DND-41 (cell line): ENCODE results near the gene RNASET2.

ENCODE experiments used
- ATAC-seq: fragments of 200-7000 bp; cut with Tn5 transposase; 3 replicates; pipeline ENCODE4 v1.9.1; 2021; ENCODE audit warnings: low read depth; ENCODE audit not compliant: insufficient read depth
- DNase-seq: peaks from one replicate; pipeline ENCODE4 v3.0.0-alpha.2; 2020
- H2AFZ ChIP-seq: 2 replicates; pipeline ENCODE4 v1.6.0; 2012; ENCODE audit warnings: low read depth, low read length
- H3K27ac ChIP-seq: 2 replicates; pipeline ENCODE4 v1.5.1; 2012; ENCODE audit warnings: low read length, inconsistent platforms
- H3K27me3 ChIP-seq: fragments of 200-600 bp; sonication (generic); 2 replicates; pipeline ENCODE4 v1.6.0; 2012; ENCODE audit warnings: low read length, mild to moderate bottlenecking, inconsistent platforms; ENCODE audit not compliant: insufficient read depth, poor library complexity
- H3K36me3 ChIP-seq: 2 replicates; pipeline ENCODE4 v1.5.1; 2012; ENCODE audit warnings: low read length, inconsistent platforms; ENCODE audit not compliant: insufficient read depth
- H3K4me1 ChIP-seq: 2 replicates; pipeline ENCODE4 v1.5.1; 2012; ENCODE audit warnings: mild to moderate bottlenecking, low read length; ENCODE audit not compliant: insufficient read depth
- H3K4me2 ChIP-seq: 2 replicates; pipeline ENCODE4 v1.6.0; 2012; ENCODE audit warnings: mild to moderate bottlenecking, moderate library complexity, low read length, inconsistent platforms; ENCODE audit not compliant: insufficient read depth
- H3K4me3 ChIP-seq, 2 experiments: fragments of 200-600 bp in 1 of 2; shearing (Covaris generic) in 1 of 2; 2 replicates each; pipeline ENCODE4 v1.5.1; 2012 to 2016; ENCODE audit warnings: inconsistent platforms in 2 of 2, low read length in 2 of 2, mild to moderate bottlenecking in 2 of 2, low read depth in 1 of 2, moderate library complexity in 1 of 2
- H3K79me2 ChIP-seq: 2 replicates; pipeline ENCODE4 v1.6.0; 2012; ENCODE audit warnings: low read length, inconsistent platforms; ENCODE audit not compliant: insufficient read depth
- H3K9ac ChIP-seq: 2 replicates; pipeline ENCODE4 v1.6.0; 2012; ENCODE audit warnings: low read depth, mild to moderate bottlenecking, inconsistent platforms, low read length, moderate library complexity
- H3K9me3 ChIP-seq: 2 replicates; pipeline ENCODE4 v1.5.1; 2012; ENCODE audit warnings: low read length, moderate library complexity, mild to moderate bottlenecking, inconsistent platforms; ENCODE audit not compliant: insufficient read depth, severe bottlenecking
- H4K20me1 ChIP-seq: 2 replicates; pipeline ENCODE4 v1.6.0; 2012; ENCODE audit warnings: low read length; ENCODE audit not compliant: insufficient read depth
- EZH2 ChIP-seq: IDR thresholded peaks from 3 replicates; pipeline ENCODE4 v1.6.1; 2012; ENCODE audit warnings: borderline replicate concordance, low read depth, mild to moderate bottlenecking, moderate library complexity, low read length, inconsistent platforms; ENCODE audit not compliant: severe bottlenecking
- TF ChIP-seq, protein P1 (sequence below): IDR thresholded peaks from 2 replicates; pipeline ENCODE4 v1.5.1; 2012; ENCODE audit warnings: borderline replicate concordance, low read length, moderate library complexity, mild to moderate bottlenecking; ENCODE audit not compliant: poor library complexity, severe bottlenecking; ENCODE audit errors: extremely low read depth

RNASET2 gene

DNA sequence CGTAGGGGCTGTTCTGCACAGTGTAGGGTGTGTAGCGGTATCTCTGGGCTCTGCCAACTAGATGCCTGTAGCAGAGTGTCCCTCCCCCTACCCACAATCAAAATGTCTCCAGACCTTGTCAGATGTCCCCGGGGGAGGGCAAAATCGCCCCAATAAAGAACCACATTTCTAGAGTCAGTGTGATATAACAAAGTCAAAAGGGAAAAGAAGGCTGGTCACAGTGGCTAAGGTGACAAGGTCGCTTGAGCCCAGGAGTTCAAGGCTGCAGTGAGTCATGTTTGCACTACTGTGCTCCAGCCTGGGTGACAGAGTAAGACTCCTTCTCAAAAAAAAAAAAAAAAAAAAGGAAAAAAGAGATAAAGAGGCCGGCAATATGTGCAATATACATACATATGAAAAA lies 31.1 kb upstream of the RNASET2 start:
- H3K79me2 ChIP-seq, result peaks cover 86% of the 10 kb centered on the region
- no peak overlapping the region for H2AFZ ChIP-seq
- H3K9ac ChIP-seq, result no peak overlapping the region

DNA sequence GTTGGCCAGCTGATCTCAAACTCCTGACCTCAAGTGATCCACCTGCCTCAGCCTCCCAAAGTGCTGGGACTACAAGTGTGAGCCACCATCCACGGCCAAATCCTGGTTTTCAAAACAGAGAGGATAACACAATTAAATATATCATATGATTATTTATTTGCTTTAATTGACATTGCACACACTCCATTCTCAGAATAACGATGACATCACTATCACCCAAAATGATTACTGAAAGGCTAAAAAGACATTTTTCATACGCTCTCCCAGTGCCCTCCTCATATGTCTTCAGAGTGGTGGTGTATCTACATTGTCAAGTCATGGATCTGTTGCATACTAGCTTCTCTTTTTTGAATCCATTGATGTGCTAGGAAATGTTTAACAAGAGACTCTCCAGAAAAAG lies 24.4 kb upstream of the RNASET2 start:
- no peak for DNase-seq
- no peaks in the 10 kb centered on the region for H3K4me1 ChIP-seq
- H3K79me2 ChIP-seq, result peaks cover 36% of the 10 kb centered on the region
- TF ChIP-seq, protein P1, sequence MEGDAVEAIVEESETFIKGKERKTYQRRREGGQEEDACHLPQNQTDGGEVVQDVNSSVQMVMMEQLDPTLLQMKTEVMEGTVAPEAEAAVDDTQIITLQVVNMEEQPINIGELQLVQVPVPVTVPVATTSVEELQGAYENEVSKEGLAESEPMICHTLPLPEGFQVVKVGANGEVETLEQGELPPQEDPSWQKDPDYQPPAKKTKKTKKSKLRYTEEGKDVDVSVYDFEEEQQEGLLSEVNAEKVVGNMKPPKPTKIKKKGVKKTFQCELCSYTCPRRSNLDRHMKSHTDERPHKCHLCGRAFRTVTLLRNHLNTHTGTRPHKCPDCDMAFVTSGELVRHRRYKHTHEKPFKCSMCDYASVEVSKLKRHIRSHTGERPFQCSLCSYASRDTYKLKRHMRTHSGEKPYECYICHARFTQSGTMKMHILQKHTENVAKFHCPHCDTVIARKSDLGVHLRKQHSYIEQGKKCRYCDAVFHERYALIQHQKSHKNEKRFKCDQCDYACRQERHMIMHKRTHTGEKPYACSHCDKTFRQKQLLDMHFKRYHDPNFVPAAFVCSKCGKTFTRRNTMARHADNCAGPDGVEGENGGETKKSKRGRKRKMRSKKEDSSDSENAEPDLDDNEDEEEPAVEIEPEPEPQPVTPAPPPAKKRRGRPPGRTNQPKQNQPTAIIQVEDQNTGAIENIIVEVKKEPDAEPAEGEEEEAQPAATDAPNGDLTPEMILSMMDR, result no peak
- no peak for TF ChIP-seq EZH2
- no peaks in the 10 kb centered on the region for H3K27me3 ChIP-seq
- no peak overlapping the region for H3K4me3 ChIP-seq
- no peak overlapping the region for H3K9ac ChIP-seq
- H4K20me1 ChIP-seq, result peaks cover 8% of the 10 kb centered on the region; the same call in 1 of the 2 replicates
- no peak overlapping the region; the same call in 1 of the 2 replicates for H3K27ac ChIP-seq
- no peak overlapping the region for H3K4me2 ChIP-seq
- no peak overlapping the region for H2AFZ ChIP-seq
- ATAC-seq, result no peak
- peaks cover 40% of the 10 kb centered on the region for H3K36me3 ChIP-seq
- H3K9me3 ChIP-seq, result no peaks in the 10 kb centered on the region

More for the DNA sequence above, 31.1 kb upstream of the RNASET2 start:
- Histone ChIP-seq H3K4me3 (no peak overlapping the region), H3K27ac (no peak overlapping the region), H3K36me3 (peaks cover 37% of the 10 kb centered on the region), H3K4me1 (no peaks in the 10 kb centered on the region), H3K9me3 (no peaks in the 10 kb centered on the region), H4K20me1 (peaks cover 43% of the 10 kb centered on the region; the same call in 1 of the 2 replicates), H3K4me2 (no peak overlapping the region), H3K27me3 (no peaks in the 10 kb centered on the region)
- TF ChIP-seq, protein P1, result no peak
- no peak for TF ChIP-seq EZH2
- DNase-seq, result no peak
- no peak for ATAC-seq

DNA sequence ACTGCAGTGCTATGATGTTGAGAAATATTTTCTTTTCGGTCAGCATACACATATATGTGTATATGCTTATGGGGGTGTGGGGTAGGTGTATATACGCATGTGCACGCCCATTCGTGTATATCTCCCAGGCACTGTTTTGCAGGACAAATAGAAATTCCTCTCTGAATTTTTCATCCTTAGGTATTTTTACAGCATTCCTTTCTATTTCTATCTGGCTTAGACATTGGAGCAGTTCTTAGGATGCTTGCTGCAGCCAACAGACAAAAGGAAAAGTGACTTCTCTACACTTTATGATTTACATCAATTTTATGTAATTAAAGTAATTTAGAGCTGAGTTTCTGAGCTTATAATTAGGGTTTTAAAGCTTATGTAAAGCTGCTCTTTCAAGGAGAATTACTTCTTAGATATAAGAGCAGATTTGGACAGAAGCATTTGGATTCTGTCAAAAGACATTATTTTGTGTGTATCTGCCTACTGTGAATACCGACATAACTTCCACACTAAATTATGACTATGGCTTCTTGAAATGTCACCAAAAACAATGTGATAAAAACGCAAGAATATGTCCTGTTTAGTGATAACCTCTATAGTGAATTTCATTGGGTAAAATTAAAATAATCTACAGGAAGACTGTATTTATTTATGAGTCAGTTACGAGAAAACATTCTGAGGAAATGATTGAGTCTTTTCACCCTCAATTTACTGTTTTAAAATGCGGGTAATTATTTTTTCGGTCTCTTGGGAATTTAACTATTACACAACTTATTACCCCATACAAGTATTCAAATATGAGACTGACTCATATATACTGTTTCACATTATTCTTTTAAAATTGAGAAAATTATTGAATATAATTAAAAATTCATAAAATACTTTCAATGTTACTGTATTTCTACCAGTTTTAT lies 21.5 kb upstream of the RNASET2 start:
- no peak overlapping the region for H3K4me3 ChIP-seq
- peaks cover under 1% of the 10 kb centered on the region; the same call in 1 of the 2 replicates for H4K20me1 ChIP-seq
- H3K79me2 ChIP-seq, result peaks cover 12% of the 10 kb centered on the region; the same call in 1 of the 2 replicates
- peaks cover 3% of the 10 kb centered on the region; the same call in 1 of the 2 replicates for H3K4me1 ChIP-seq
- H3K9me3 ChIP-seq, result no peaks in the 10 kb centered on the region
- DNase-seq, result no peak
- H3K36me3 ChIP-seq, result peaks cover 46% of the 10 kb centered on the region
- no peak overlapping the region for H3K4me2 ChIP-seq
- H3K27ac ChIP-seq, result no peak overlapping the region
- no peak for ATAC-seq
- H2AFZ ChIP-seq, result no peak overlapping the region
- H3K27me3 ChIP-seq, result no peaks in the 10 kb centered on the region
- TF ChIP-seq EZH2, result no peak
- TF ChIP-seq, protein P1, result no peak
- no peak overlapping the region for H3K9ac ChIP-seq
